HepG2 (cell line): ENCODE measurements around the gene GPX1. TPM values are rescaled to one million over a fixed set of nuclear protein-coding genes. Genes with fewer than 3 reads are reported as not detected.

Source experiments
- AGO2 ChIP-seq: fragments of 200-400 bp; formaldehyde crosslinking; optimal IDR thresholded peaks from 2 replicates; pipeline ENCODE3; 2017; ENCODE audit warnings: mild to moderate bottlenecking, low read depth, low read length, moderate library complexity
- CBFB ChIP-seq: sonication (generic); formaldehyde crosslinking; IDR thresholded peaks from 2 replicates; pipeline ENCODE4 v1.4.0; 2020; ENCODE audit warnings: missing genetic modification reagents
- EED ChIP-seq: sonication (generic); formaldehyde crosslinking; IDR thresholded peaks from 2 replicates; pipeline ENCODE4 v1.5.0; 2020; ENCODE audit warnings: mild to moderate bottlenecking, missing genetic modification reagents
- KAT2B ChIP-seq: fragments of 150-350 bp; IDR thresholded peaks from 2 replicates; pipeline ENCODE4 v1.6.1; 2014; ENCODE audit warnings: low read depth, low read length, borderline replicate concordance
- MIER2 ChIP-seq: IDR thresholded peaks from 2 replicates; pipeline ENCODE4 v1.6.1; 2016; ENCODE audit warnings: missing biosample characterization, missing genetic modification reagents
- MTA1 ChIP-seq: sonication (generic); formaldehyde crosslinking; IDR thresholded peaks from 2 replicates; pipeline ENCODE4 v1.4.0; 2020; ENCODE audit warnings: missing genetic modification reagents, mild to moderate bottlenecking, borderline replicate concordance
- MYPOP ChIP-seq: sonication (generic); formaldehyde crosslinking; IDR thresholded peaks from 2 replicates; pipeline ENCODE4 v1.8.1; 2023; ENCODE audit warnings: mild to moderate bottlenecking, moderate library complexity, missing genetic modification reagents
- NBN ChIP-seq: fragments of 450-650 bp; conservative IDR thresholded peaks from 2 replicates; pipeline ENCODE4 v1.6.1; 2017
- NRL ChIP-seq: sonication (generic); formaldehyde crosslinking; IDR thresholded peaks from 2 replicates; pipeline ENCODE4 v1.5.0; 2020; ENCODE audit warnings: missing genetic modification reagents, mild to moderate bottlenecking, moderate library complexity, borderline replicate concordance
- PLSCR1 ChIP-seq: sonication (generic); formaldehyde crosslinking; IDR thresholded peaks from 2 replicates; pipeline ENCODE4 v1.5.0; 2020; ENCODE audit warnings: missing genetic modification reagents, mild to moderate bottlenecking, borderline replicate concordance
- SOX6 ChIP-seq, 2 experiments: fragments of 450-650 bp in 1 of 2; sonication (generic) in 1 of 2; formaldehyde crosslinking in 1 of 2; IDR thresholded peaks; 2 replicates each; pipeline versions ENCODE4 v1.4.0 to v1.6.1; 2017 to 2020; ENCODE audit warnings: antibody characterized with exemption in 1 of 2, mild to moderate bottlenecking in 1 of 2, missing genetic modification reagents in 1 of 2
- SP140L ChIP-seq: sonication (generic); formaldehyde crosslinking; IDR thresholded peaks from 2 replicates; pipeline ENCODE4 v1.4.0; 2020; ENCODE audit warnings: missing genetic modification reagents, borderline replicate concordance
- SP4 ChIP-seq: sonication (generic); formaldehyde crosslinking; IDR thresholded peaks from 2 replicates; pipeline ENCODE4 v1.8.1; 2023; ENCODE audit warnings: mild to moderate bottlenecking, missing genetic modification reagents
- TBL1XR1 ChIP-seq: fragments of 150-350 bp; IDR thresholded peaks from 2 replicates; pipeline ENCODE4 v1.6.1; 2014; ENCODE audit warnings: borderline replicate concordance, low read length; ENCODE audit not compliant: partially characterized antibody
- THAP9 ChIP-seq: sonication (generic); formaldehyde crosslinking; IDR thresholded peaks from 2 replicates; pipeline ENCODE4; 2020; ENCODE audit warnings: missing genetic modification reagents, mild to moderate bottlenecking, borderline replicate concordance
- ZBTB10 ChIP-seq: sonication (generic); formaldehyde crosslinking; IDR thresholded peaks from 2 replicates; pipeline ENCODE4 v1.4.0; 2020; ENCODE audit warnings: missing genetic modification reagents, borderline replicate concordance
- ZBTB21 ChIP-seq: sonication (generic); formaldehyde crosslinking; IDR thresholded peaks from 2 replicates; pipeline ENCODE4 v1.4.0; 2020; ENCODE audit warnings: missing genetic modification reagents
- ZBTB3 ChIP-seq: sonication (generic); formaldehyde crosslinking; IDR thresholded peaks from 2 replicates; pipeline ENCODE4 v1.4.0; 2020; ENCODE audit warnings: low read depth, mild to moderate bottlenecking, moderate library complexity, missing genetic modification reagents, borderline replicate concordance
- ZFP82 ChIP-seq: sonication (generic); formaldehyde crosslinking; IDR thresholded peaks from 2 replicates; pipeline ENCODE4 v1.5.1; 2020; ENCODE audit warnings: mild to moderate bottlenecking, missing genetic modification reagents, borderline replicate concordance
- ZKSCAN1 ChIP-seq: fragments of 150-350 bp; IDR thresholded peaks from 2 replicates; pipeline ENCODE4 v1.6.1; 2014; ENCODE audit warnings: low read length
- ZMYM3 ChIP-seq: sonication (generic); formaldehyde crosslinking; IDR thresholded peaks from 2 replicates; pipeline ENCODE4 v1.5.1; 2020; ENCODE audit warnings: mild to moderate bottlenecking, missing genetic modification reagents
- ZNF44 ChIP-seq: sonication (generic); formaldehyde crosslinking; IDR thresholded peaks from 2 replicates; pipeline ENCODE4 v1.5.1; 2020; ENCODE audit warnings: mild to moderate bottlenecking, missing genetic modification reagents
- ZNF629 ChIP-seq: sonication (generic); formaldehyde crosslinking; conservative IDR thresholded peaks from 2 replicates; pipeline ENCODE4 v1.5.0; 2020; ENCODE audit warnings: missing genetic modification reagents
- polyA plus RNA-seq, 8 experiments: library from polyadenylated mRNA; depleted of rRNA in 3 of 8; stranded (reverse) in 7 of 8; unstranded in 1 of 8; fragments of >200 nt; fragmentation: Illumina TruSeq in 4 of 8; extraction: Trizol in 4 of 8; gene quantifications; 2 replicates each; pipeline versions ENCODE4 v1.2.1 to v1.2.3, GENCODE V29; 2011 to 2016; ENCODE audit warnings: low read depth in 4 of 8, missing spikeins in 1 of 8, mixed read lengths in 1 of 8; ENCODE audit not compliant: insufficient read depth in 1 of 8
- total RNA-seq, 5 experiments: library from RNA; depleted of rRNA; stranded (reverse); fragments of >200 nt; fragmentation: Illumina TruSeq; extraction: Trizol; gene quantifications; 2 replicates each; pipeline ENCODE4 v1.2.3, GENCODE V29; 2016; ENCODE audit warnings: low read depth in 1 of 5

Gene GPX1
- total and polyA plus RNA-seq, 2 of the 13 experiments (the other 11 are each of a cell fraction or from before 2014, with no cell fraction given) = 149 to 168 TPM

GRCh38 chr3:49358217-49358883 is at the start of gene GPX1 (continued):
- TF ChIP-seq AGO2 (peak; percentile 98), ZKSCAN1 (no peak), THAP9 (CRISPR knock-in tag) (peak; percentile 95; the same call in 1 of the 2 replicates), SP4 (peak; percentile 78), ZBTB21 (CRISPR knock-in tag) (no peak), CBFB (CRISPR knock-in tag) (no peak), SP140L (CRISPR knock-in tag) (no peak), MTA1 (CRISPR knock-in tag) (no peak), NRL (peak; percentile 86; the same call in 1 of the 2 replicates), ZNF629 (CRISPR knock-in tag) (no peak), ZMYM3 (CRISPR knock-in tag) (no peak; the same call in 1 of the 2 replicates), PLSCR1 (CRISPR knock-in tag) (no peak), NBN (no peak), MYPOP (CRISPR knock-in tag) (0 out of 2 replicates have a peak, but pooled peaks have one; percentile 68), ZBTB3 (CRISPR knock-in tag) (no peak), ZFP82 (no peak), MIER2 (CRISPR knock-in tag) (no peak), TBL1XR1 (no peak), ZNF44 (CRISPR knock-in tag) (no peak), ZBTB10 (CRISPR knock-in tag) (0 out of 2 replicates have a peak, but pooled peaks have one; percentile 39), KAT2B (no peak), EED (peak; percentile 84; the same call in 1 of the 2 replicates), SOX6 (IDR thresholded peaks at IDR 0.05) (no peak), SOX6 (CRISPR knock-in tag; IDR thresholded peaks at IDR 0.05) (peak; percentile 75)
